ENCODE results near the gene EDN1. TPM values are rescaled to one million over a fixed set of nuclear protein-coding genes. Genes with fewer than 3 reads are reported as not detected.

Gene EDN1
- total and polyA plus RNA-seq, 2 of the 13 experiments (the other 11 are each of a cell fraction or from before 2014, with no cell fraction given) = 0.15 to 1.2 TPM

DNA sequence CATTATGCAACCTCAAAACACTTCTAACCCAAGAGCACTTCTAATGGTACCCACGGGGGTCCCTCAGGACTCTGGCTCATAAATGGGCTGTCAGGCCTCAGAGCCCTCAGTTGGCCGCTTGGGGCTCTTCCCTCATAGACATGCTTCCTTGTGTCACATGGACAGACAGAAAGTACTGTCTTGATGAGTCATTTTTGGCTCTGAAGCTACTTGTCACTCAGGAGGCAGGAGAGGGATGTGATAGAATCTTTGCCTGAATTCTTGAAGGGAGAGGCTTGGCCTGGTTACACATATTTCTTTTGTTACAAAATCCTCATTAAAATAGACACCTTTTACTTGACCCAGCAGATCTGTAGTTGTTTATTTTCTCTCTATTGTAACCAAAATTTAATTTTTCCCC, 15.1 kb upstream of the EDN1 start:
- FAIRE-seq (no peak), DNase-seq (ENCODE audit: low spot score) (no peak), ATAC-seq (no peak)
- Histone ChIP-seq H3K4me1 (ENCODE audit: insufficient read depth, low read length) (no peaks in the 10 kb centered on the region), H3K4me3 (replicated peaks in 1 of 3; ENCODE audit: insufficient read depth in 1 of 3, low read depth in 2 of 3, low read length in 3 of 3) (no peak overlapping the region), H2AFZ (ENCODE audit: low read length) (no peak overlapping the region), H3K9me3 (ENCODE audit: low read length) (peaks cover 8% of the 10 kb centered on the region), H3K27me3 (ENCODE audit: control insufficient read depth in 1 of 2, insufficient read depth in 2 of 2, low read length in 2 of 2) (no peaks in the 10 kb centered on the region; a peak in 1 of 5 replicates), H3K27ac (ENCODE audit: extremely low read length, insufficient read depth, low read length) (no peak overlapping the region), H3K79me2 (ENCODE audit: insufficient read depth, low read length) (no peaks in the 10 kb centered on the region), H3K36me3 (replicated peaks in 1 of 2; ENCODE audit: control insufficient read depth in 1 of 2, insufficient read depth in 2 of 2, low read length in 2 of 2) (no peaks in the 10 kb centered on the region), H4K20me1 (ENCODE audit: insufficient read depth, low read length) (no peaks in the 10 kb centered on the region), H3K9ac (ENCODE audit: insufficient read depth, low read depth, low read length) (no peak overlapping the region), H3K4me2 (ENCODE audit: low read depth, low read length) (no peak overlapping the region)
- CTCF ChIA-PET (ENCODE audit: low intra/inter-chr PET ratio, low total read pairs) = no interaction called here
- POLR2A ChIA-PET = no interaction called here
- no TSS peak for BruUV-seq (replicated peaks)
- intact Hi-C loops (cut with micrococcal nuclease; ENCODE audit: unreplicated experiment) = no loop called here
- in situ Hi-C loops (cut with HindIII; ENCODE audit: extremely low pct_ligation_motif_present, low pct_unique_long_range_greater_than_20kb) = no loop called here
- 0% methylated on average over 2 of the region's 2 CpGs for WGBS (ENCODE audit: low lambda C conversion rate)
- TF ChIP-seq PHF8 (CRISPR knock-in tag; IDR thresholded peaks at IDR 0.05) (no peak), SOX6 (IDR thresholded peaks at IDR 0.05) (no peak), SOX6 (CRISPR knock-in tag; IDR thresholded peaks at IDR 0.05) (no peak), PAF1 (CRISPR knock-in tag; IDR thresholded peaks at IDR 0.05) (no peak), ZC3H4 (CRISPR knock-in tag; IDR thresholded peaks at IDR 0.05; ENCODE audit: borderline replicate concordance) (no peak), MTA1 (CRISPR knock-in tag; IDR thresholded peaks at IDR 0.05; ENCODE audit: borderline replicate concordance) (no peak), ZSCAN22 (CRISPR knock-in tag; IDR thresholded peaks at IDR 0.05) (no peak), ZFP90 (CRISPR knock-in tag; IDR thresholded peaks at IDR 0.05; ENCODE audit: borderline replicate concordance) (no peak), MEF2D (CRISPR knock-in tag; IDR thresholded peaks at IDR 0.05) (no peak), ZNF883 (CRISPR knock-in tag; IDR thresholded peaks at IDR 0.05; ENCODE audit: not compliant biosample characterization) (no peak), ZNF772 (CRISPR knock-in tag; IDR thresholded peaks at IDR 0.05) (no peak), ZNF451 (CRISPR knock-in tag; IDR thresholded peaks at IDR 0.05) (no peak), BRD4 (CRISPR knock-in tag; IDR thresholded peaks at IDR 0.05) (no peak), NR2F6 (IDR thresholded peaks at IDR 0.05) (no peak), NR2F6 (CRISPR knock-in tag; IDR thresholded peaks at IDR 0.05) (no peak), NFE2 (CRISPR knock-in tag; IDR thresholded peaks at IDR 0.05) (no peak)
- TF ChIP-seq, protein P1, sequence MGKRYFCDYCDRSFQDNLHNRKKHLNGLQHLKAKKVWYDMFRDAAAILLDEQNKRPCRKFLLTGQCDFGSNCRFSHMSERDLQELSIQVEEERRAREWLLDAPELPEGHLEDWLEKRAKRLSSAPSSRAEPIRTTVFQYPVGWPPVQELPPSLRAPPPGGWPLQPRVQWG (CRISPR knock-in tag; IDR thresholded peaks at IDR 0.05; ENCODE audit: borderline replicate concordance, low read depth) = no peak
- TF ChIP-seq, protein P2, sequence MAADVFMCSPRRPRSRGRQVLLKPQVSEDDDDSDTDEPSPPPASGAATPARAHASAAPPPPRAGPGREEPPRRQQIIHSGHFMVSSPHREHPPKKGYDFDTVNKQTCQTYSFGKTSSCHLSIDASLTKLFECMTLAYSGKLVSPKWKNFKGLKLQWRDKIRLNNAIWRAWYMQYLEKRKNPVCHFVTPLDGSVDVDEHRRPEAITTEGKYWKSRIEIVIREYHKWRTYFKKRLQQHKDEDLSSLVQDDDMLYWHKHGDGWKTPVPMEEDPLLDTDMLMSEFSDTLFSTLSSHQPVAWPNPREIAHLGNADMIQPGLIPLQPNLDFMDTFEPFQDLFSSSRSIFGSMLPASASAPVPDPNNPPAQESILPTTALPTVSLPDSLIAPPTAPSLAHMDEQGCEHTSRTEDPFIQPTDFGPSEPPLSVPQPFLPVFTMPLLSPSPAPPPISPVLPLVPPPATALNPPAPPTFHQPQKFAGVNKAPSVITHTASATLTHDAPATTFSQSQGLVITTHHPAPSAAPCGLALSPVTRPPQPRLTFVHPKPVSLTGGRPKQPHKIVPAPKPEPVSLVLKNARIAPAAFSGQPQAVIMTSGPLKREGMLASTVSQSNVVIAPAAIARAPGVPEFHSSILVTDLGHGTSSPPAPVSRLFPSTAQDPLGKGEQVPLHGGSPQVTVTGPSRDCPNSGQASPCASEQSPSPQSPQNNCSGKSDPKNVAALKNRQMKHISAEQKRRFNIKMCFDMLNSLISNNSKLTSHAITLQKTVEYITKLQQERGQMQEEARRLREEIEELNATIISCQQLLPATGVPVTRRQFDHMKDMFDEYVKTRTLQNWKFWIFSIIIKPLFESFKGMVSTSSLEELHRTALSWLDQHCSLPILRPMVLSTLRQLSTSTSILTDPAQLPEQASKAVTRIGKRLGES (CRISPR knock-in tag; IDR thresholded peaks at IDR 0.05; ENCODE audit: borderline replicate concordance) = no peak
- TF ChIP-seq, protein P3, sequence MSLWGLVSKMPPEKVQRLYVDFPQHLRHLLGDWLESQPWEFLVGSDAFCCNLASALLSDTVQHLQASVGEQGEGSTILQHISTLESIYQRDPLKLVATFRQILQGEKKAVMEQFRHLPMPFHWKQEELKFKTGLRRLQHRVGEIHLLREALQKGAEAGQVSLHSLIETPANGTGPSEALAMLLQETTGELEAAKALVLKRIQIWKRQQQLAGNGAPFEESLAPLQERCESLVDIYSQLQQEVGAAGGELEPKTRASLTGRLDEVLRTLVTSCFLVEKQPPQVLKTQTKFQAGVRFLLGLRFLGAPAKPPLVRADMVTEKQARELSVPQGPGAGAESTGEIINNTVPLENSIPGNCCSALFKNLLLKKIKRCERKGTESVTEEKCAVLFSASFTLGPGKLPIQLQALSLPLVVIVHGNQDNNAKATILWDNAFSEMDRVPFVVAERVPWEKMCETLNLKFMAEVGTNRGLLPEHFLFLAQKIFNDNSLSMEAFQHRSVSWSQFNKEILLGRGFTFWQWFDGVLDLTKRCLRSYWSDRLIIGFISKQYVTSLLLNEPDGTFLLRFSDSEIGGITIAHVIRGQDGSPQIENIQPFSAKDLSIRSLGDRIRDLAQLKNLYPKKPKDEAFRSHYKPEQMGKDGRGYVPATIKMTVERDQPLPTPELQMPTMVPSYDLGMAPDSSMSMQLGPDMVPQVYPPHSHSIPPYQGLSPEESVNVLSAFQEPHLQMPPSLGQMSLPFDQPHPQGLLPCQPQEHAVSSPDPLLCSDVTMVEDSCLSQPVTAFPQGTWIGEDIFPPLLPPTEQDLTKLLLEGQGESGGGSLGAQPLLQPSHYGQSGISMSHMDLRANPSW (CRISPR knock-in tag; IDR thresholded peaks at IDR 0.05; ENCODE audit: borderline replicate concordance) = no peak
- TF ChIP-seq, protein P4, sequence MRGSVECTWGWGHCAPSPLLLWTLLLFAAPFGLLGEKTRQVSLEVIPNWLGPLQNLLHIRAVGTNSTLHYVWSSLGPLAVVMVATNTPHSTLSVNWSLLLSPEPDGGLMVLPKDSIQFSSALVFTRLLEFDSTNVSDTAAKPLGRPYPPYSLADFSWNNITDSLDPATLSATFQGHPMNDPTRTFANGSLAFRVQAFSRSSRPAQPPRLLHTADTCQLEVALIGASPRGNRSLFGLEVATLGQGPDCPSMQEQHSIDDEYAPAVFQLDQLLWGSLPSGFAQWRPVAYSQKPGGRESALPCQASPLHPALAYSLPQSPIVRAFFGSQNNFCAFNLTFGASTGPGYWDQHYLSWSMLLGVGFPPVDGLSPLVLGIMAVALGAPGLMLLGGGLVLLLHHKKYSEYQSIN (CRISPR knock-in tag; IDR thresholded peaks at IDR 0.05; ENCODE audit: borderline replicate concordance) = no peak
